NCI-H1436 treated with DMSO at 0.1 percent for 48 hours (cell line): ENCODE data around the gene SERTAD1.
"Not testable (repeated sequence)": the region's sequence is repeated elsewhere in the genome, so short reads cannot be mapped to it uniquely, and the experiment has no call there.

ENCODE experiments used
- DNase-seq: peaks from one replicate; lab custom pipeline; 2025; lab: John Stamatoyannopoulos, UW

SERTAD1 gene, protein sequence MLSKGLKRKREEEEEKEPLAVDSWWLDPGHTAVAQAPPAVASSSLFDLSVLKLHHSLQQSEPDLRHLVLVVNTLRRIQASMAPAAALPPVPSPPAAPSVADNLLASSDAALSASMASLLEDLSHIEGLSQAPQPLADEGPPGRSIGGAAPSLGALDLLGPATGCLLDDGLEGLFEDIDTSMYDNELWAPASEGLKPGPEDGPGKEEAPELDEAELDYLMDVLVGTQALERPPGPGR

DNA sequence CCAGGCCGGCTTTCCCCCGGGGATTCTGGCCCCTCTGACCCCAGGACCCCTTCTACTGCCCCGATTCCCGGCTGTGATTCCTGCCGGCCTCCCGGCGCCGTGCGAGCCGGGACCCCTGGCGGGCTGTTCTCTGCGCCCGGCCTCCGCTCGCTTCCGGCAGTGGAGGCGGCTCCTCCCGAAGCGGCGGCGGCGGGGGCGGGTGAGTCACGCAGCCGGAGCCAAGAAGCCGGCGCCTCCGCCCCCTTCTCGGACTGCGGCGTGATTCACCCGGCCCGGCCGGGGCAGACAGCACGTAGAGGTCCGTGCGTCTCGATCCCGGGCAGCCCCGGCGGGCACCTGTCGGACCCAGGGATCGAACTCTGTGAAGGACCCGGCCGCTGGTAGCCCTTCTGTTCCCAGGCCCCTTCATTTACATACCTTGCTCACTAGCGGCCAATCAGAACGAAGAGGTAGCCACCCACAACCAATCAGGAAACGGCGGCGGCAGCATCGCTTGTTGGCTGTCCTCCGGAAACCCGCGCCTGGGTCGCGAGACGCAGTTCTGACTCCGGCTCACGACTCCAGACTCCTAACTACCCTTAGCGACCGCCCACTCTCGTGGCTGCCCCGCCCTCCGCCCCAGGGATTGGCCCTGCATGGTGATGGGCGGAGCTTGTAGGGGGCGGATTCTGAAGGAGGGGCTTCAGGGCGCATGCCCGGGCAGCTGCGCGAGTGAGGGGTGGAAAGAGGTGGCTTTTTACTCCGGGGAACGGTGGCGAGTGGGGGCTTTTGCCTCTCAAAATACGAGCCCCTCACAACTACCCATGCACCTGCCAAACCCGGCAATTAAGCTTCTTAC is at the start of gene SERTAD1:
SERTAD1 (minus strand) TSS at position 543 of the 838 bp plus-strand sequence. CDS start 2,446 bp downstream, outside the sequence.
- peak; percentile 97 for DNase-seq

DNA sequence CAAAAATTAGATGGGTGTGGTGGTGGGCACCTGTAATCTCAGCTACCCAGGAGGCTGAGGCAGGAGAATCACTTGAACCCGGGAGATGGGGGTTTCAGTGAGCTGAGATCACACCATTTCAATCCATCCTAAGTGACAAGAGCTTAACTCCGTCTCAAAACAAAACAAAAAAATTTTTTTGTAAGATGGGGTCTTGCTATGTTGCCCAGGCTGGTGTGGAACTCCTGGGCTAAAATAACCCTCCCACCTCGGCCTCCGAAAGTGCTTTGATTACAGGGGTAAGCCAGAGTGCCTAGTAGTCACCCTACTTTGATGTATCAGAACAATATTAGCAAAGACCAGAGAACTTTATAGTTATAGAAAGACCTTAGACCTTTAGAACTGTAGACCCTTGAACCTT is 48.9 kb upstream of the SERTAD1 start:
- DNase-seq, result no peak

DNA sequence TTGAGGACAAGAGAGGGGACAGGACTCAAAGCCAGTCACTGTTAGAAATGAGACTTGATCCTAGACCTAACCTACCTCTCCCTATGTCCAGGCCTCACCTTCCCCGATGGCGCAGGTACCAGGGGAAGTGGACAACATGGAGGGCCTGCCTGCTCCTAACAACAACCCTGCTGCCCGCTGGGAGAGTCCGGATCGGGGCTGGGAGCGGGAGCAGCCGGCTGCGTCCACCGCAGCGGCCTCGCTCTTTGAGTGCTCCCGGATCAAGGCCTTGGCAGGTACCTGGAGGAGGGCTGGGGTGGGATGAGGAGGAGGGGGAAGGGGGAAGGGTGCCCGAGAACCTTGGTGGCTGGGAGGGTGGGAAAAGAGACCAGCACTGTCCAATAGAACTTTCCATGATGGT is 46.7 kb upstream of the SERTAD1 start:
- no peak for DNase-seq

DNA sequence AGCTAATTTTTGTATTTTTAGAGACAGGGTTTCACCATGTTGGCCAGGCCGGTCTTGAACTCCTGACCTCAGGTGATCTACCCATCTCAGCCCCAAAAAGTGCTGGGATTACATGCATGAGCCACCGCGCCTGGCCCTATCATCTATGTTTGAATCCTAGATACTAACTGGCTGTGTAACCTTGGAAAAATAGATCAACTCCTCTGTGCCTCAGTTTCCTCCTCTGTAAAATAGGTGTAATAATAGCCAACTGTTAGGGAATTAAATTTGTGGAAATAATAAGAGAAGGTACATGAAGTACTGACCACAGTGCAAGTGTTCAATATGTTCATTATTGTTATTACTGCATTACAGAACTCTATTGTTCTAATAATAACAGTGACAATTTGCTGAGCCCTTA is 45.3 kb upstream of the SERTAD1 start:
- DNase-seq, result no peak

DNA sequence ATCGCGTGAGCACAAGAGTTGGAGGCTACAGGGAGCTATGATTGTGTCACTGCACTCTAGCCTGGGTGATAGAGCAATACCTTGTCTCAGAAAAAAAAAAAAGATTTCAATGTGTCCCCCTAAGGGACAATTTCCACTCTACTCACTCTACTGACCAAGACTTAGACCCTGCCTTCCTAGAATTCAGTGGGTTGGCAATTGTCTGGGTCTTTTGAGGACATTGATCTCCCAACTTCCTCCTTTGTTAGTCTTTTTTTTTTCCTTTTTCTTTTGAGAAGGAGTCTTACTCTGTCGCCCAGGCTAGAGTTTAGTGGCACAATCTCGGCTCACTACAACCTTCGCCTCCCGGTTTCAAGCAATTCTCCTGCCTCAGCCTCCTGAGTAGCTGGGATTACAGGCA is 43.2 kb upstream of the SERTAD1 start:
- no peak for DNase-seq

DNA sequence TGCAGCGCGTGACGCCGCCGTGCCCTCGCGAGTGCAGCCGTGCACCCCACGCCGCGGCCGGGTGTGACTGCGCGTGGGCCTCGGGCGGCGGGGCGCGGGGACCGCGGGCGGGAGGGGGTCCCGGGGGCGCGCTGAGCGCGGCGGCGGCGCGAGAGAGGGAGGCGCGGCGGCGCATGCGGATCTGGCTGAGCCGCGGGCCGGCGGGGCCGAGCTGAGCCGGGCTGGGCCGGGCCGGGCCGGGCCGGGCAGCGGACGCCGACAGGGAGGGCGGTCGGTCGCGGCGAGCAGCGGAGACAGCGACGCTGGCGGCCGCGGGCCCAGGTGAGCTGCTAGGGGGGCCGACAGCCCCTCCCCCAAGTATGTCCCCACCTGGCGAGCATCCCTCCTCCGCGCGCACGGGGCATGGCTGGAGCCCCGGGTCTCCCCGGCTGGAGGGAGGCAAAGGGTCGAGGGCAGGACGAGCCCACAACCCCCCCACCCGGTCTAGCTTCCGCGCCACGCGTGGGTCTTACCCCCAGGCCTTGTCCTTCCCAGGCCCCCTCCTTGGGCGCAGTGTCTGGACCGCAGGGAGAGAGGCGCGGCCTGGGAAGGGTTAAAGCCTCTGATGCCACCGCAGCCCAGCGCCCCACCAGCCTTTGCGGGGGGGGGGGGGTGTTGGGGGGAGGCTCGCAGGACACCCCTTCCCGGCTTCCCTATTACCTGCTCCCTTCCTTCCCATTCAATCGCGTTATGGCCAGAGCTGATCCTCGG is 41.4 kb upstream of the SERTAD1 start, which contains the start of gene SPTBN4:
SPTBN4 (plus strand) TSS at position 17 of the 750 bp plus-strand sequence. CDS start 5,621 bp downstream, outside the sequence.
- DNase-seq, result no peak

DNA sequence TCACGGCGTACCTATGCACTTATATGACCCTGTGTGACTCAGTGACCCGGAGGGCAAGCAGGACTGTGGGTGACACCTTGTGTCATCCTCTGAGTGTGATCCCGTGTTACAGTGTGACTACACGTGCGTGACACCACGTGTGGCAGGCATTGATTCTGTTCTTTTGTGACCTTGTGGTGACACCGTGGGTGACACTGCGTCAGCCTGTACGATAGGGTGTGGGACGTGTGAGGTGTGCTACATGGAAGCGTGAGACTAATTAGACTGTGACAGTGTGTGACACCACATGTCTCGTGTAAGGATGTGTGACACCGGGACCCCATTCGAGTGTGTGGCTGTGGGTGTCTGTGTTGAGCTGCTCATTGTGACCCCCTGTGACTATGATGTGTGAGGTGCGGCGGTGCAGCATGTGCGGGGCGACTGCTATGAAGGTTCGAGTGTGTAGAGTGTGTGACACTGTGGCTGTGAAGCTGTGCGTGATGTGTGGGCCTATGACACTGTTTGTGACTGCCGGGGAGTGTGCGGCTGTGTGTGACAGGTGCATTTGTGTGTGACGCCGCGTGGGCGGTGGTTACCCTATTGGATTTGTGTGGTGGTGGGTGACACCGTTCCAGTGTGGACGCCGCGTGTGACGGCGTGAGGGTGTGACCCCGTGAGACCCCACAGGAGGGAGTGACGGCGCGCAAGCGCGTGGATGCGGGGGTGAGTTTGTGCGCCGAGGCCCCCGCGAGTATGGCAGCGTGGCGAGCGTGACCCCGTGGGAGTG is 40.6 kb upstream of the SERTAD1 start:
- DNase-seq, result no peak

DNA sequence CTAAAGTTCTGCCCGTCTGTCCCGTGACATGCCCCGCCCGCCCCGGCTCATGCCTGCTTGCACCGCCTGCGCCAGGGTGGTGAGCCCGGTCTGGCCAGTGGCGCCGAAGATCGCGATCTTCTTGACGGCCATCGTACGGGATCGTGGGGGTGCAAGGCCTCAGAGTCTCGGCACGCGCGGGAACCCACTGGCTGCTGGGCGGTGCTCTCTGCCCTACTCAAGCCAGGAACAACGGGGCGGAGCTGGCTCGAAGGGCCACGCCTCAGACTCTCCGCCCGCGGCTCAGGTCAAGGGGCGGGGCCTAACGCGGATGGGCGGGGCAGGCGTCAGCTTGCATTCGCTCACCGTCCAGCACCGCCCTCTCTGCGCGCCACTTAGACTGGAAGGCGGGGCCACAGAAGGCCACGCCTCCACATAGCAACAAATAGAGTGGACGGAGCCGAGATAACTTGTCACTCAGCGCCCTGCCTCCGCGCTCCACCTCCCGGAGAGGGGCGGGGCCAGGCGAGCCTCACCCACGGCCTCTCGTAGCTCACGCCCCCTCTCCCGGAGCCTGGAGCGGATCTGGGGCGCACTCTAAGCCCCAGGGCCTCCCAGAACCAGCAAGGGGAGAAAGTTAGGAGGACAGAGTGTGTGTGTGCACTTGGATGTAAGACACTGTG is 39.9 kb upstream of the SERTAD1 start, which contains the start of gene BLVRB:
BLVRB (minus strand) TSS at position 189 of the 662 bp plus-strand sequence; CDS start at position 132, 57 bp downstream.
- DNase-seq, result peak; percentile 92

DNA sequence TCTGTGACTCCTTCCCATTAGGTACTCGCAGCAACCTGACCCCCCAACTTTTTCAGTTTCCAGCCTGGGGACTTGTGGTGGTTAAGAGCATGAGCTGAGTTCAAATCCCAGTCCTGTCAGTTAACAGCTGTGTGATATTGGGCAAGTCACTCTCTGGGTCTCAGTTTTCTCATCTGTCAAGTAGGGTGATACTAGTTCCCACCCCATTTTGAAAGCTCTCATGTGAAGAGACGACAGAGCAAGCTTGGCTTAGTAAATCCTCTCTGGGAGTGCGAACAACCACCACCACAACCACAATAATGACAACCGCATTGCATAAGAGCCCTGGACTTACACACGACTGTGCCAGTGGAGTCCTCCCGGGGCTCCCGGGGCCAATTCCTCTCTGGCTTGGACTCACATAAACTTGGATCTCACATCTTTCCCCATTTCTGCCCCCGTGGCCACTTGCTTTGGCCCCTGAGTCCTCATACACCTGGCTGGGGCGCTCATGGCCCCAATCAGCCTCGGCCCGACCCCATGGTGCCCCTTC is 39.3 kb upstream of the SERTAD1 start:
- no peak for DNase-seq

DNA sequence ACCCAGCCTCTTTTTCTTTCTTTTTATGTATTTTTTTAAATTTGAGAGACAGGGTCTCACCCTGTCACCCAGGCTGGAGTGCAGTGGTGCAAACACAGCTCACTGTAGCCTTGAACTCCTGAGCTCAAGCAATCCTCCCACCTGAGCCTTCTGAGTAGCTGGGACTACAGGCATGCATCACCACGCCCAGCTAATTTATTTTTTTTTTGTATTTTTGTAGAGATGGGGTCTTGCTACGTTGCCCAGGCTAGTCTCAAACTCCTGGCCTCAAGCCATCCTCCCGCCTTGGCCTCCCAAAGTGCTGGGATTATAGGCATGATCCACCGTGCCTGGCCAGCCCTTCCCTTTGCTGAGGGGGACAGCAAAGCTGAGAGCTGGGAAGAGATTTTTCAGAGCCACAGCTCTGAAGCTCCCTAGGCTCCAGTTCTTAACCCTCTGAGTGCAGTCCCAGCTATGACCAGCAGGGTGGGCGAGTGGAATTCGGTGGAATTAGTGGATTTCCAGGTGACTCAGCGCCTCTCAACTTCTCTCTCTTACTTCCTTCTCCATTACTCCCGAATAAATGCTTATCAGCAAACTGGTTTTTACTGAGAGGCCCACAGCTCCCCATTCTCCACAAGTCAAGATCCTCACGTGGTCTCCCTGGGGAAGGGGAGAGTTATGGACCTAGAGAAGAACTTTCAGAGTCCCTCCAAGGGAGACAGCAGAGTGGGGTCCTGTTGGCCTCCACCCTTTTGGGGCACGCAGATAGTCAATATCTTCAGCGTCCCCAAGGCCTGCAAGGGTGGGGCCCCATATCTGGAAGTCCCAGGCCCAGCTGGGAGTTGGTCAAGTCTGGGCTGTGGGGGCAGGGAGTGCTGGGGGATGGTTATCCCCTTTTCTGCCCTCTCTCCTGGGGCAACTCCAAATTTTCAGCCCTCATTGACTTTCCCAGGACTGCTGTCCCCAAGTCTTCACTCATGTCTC is 38.5 kb upstream of the SERTAD1 start:
- peak; percentile 5 for DNase-seq

DNA sequence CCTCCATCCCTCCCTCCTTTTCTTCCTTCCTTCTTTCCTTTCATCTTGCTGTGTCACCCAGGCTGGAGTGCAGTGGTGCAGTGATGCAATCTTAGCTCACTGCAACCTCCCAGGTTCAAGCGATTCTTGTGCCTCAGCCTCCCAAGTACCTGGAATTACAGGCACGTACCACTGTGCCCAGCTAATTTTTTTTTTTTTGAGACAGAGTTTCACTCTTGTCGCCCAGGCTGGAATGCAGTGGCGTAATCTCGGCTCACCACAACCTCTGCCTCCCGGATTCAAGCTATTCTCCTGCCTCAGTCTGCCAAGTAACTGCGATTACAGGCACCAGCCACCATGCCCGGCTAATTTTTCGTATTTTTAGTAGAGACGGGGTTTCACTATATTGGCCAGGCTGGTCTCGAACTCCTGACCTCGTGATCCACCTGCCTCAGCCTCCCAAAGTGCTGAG is 37.8 kb upstream of the SERTAD1 start:
- DNase-seq, result not testable (repeated sequence)

DNA sequence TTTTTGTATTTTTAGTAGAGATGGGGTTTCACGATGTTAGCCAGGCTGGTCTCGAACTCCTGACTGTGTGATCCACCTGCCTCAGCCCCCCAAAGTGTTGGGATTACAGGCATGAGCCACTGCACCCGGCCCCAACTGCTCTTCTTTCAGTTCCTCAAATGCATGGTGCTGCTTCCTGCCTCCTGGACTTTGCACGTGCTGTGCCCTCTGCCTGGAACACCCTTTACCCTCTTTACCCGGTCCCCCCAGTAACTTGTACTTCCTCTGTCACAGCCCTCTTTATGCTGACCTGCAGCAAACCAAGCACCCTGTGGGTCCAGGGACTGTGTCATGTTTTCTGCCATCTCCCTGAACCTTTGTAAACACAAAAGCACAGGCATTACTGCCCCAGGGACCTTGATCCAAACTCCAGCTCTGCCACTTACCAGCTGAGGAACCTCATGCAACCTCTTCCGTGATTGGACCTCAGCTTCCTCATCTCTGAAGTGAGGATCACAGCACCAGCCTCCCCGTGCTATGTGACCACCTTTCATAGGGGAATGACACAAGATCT is 36.0 kb upstream of the SERTAD1 start:
- no peak for DNase-seq

DNA sequence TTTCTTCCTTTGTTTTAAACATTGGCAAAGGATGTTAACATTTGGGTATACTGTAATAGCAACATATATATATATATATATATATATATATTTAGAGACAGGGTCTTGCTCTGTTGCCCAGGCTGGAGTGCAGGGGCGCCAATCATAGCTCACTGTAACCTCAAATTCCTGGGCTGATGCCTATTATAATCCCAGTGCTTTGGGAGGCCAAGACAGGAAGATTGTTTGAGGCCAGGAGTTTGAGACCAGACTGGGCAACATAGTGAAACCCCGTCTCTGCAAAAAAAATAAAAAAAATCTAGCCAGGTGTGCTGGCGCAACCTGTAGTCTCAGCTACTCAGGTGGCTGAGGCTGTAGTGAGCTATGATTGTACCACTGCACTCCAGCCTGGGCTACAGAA is 34.4 kb upstream of the SERTAD1 start:
- no peak for DNase-seq

DNA sequence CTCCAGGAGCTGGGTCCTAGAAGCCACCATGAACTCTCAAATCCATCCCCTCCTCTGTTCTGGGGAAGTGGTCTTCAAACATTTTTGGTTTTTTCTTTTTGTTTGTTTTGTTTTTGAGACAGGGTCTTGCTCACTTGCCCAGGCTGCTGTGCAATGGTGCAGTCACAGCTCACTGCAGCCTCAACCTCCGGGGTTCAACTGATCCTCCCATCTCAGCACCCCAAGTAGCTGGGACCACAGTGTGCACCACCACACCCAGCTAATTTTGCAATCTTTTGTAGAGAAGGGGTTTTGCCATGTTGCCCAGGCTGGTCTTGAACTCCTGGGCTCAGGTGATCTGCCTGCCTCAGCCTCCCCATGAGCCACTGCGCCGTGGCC is 32.8 kb upstream of the SERTAD1 start:
- no peak for DNase-seq

DNA sequence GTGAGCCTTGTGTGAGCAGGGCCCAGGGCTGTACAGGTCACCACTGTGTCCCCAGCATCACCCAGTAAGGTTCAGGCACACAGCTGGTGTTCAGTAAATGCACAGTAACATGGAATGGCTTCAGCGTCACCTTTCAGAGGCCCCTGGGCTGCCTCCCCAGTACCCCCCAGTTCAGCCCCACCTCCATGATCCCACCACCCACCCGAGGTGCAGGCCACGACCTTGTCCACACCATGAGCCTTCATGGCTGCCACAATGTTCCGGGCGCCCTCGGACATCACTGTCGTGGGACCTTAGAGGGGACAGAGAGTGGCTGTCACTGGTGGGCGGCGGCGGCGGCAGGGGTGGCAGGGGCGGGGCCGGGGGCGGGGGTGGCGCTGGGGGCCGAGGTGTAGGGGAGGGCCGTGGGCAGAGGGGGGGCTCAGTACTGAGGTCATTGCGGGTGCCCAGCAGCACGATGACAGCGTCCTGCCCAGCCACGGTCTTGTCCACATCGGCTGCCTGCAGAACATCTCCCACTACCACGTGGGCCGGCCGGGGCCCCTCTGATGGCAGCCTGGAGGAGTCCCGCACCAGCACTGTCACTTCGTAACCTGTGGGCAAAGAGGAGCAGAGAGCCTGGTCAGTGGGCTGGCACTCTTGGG is 32.3 kb upstream of the SERTAD1 start:
- DNase-seq, result no peak

DNA sequence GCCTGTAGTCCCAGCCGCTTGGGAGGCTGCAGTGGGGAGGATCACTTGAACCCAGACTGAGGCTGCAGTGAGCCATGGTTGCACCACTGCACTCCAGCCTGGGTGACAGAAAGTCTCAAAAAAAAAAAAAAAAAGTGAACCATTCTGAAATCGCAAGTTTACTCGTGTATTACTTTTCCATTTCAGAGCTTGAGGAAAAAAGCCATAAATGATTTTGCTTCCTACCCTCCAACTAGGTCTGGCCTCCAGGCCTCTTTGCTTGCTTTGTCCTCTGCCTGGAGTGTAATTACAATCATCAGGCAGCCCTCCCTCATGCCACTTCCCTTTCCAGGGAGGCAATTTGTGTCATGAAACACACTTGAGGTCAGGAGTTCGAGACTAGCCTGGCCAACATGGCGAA is 31.3 kb upstream of the SERTAD1 start:
- DNase-seq, result no peak

DNA sequence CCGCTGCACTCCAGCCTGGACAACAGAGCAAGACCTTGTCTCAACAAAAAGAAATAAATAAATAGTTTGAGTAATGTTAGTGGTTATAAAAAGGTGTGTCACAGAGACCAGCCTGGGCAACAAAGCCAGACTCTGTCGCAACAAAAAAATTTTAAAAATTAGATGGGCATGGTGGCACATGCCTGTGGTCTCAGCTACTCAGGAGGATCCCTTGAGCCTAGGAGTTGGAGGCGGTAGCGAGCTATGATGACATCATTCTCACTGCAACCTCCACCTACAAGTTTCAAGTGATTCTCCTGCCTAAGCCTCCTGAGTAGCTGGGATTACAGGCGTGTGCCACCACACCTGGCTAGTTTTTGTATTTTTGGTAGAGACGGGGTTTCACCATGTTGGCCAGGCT is 28.2 kb upstream of the SERTAD1 start:
- DNase-seq, result not testable (repeated sequence)

DNA sequence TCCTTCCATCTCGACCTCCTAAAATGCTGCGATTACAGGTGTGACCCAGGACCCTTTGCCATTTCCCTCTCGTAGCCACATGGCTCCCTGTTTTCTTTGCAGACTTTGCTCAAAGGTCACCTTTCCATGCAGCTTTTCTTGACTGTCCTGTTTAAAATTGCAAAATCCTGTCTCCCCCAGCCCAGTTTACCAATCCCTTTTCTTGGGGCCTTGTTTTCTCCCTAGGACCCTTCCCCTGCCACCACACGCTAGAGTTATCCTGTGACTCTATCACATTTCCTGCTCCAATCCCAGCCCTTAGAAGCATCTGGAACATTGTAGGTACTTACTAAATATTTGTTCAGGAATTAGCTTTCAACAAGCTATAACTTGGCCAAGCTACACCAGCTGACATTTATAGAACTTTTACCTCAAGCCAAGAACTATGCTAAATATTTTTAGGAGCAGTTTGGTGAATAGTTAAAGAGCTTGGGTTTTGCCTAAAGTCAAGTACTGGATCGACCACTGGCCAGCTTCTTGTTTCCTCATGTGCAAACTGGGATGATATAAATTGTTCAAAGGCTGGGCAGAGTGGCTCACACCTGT is 27.5 kb upstream of the SERTAD1 start:
- DNase-seq, result no peak
